Large intestine (tissue), 3 donors: Measurements from ENCODE around the gene CHRNB1. TPM values are rescaled to one million over a fixed set of nuclear protein-coding genes. Genes with fewer than 3 reads are reported as not detected.

Source experiments
- DNase-seq, 2 donors: peaks; one replicate each; pipeline versions ENCODE4 v3.0.0 to v3.0.0-alpha.2; 2013
- H3K27ac ChIP-seq: one replicate; pipeline ENCODE4 v1.5.1; 2013; ENCODE audit warnings: low read length
- H3K27me3 ChIP-seq: 2 replicates; pipeline ENCODE4 v1.6.1; 2013; ENCODE audit warnings: low read length; ENCODE audit not compliant: control insufficient read depth, insufficient read depth
- H3K36me3 ChIP-seq: 2 replicates; pipeline ENCODE4 v1.6.1; 2013; ENCODE audit warnings: low read length; ENCODE audit not compliant: control insufficient read depth, insufficient read depth
- H3K4me1 ChIP-seq: one replicate; pipeline ENCODE4 v1.6.1; 2013; ENCODE audit warnings: low read length; ENCODE audit not compliant: control insufficient read depth, insufficient read depth
- H3K4me3 ChIP-seq: one replicate; pipeline ENCODE4 v1.5.1; 2013; ENCODE audit warnings: low read length
- H3K9me3 ChIP-seq: one replicate; pipeline ENCODE4 v1.6.1; 2013; ENCODE audit warnings: mild to moderate bottlenecking, low read depth, low read length, moderate library complexity; ENCODE audit not compliant: control insufficient read depth
- WGBS: methylation state at CpG from one replicate; pipeline ENCODE4 v1.1.5; 2013; ENCODE audit warnings: low lambda C conversion rate; ENCODE audit not compliant: insufficient coverage; 5-methylcytosine and 5-hydroxymethylcytosine counted together
- polyA plus RNA-seq: library from polyadenylated mRNA; unstranded; fragments of 120-200 nt; gene quantifications from one replicate; pipeline ENCODE4 v1.2.1, GENCODE V29; 2013

The CHRNB1 gene
- polyA plus RNA-seq, 1 donor = 7.4 TPM

- no peak overlapping the region for H3K27ac ChIP-seq
- WGBS = no CpG with 5 or more reads among the region's 12 CpGs
- H3K27me3 ChIP-seq = peaks cover 53% of the 10 kb centered on the region
Measured at GRCh38 chr17:7406235-7406825, 38.5 kb upstream of the CHRNB1 start.

GRCh38 chr17:7407082-7407481 lies 37.8 kb upstream of the CHRNB1 start:
- Histone ChIP-seq H3K27me3 (peaks cover 53% of the 10 kb centered on the region), H3K36me3 (peaks cover 7% of the 10 kb centered on the region), H3K27ac (no peak overlapping the region), H3K4me1 (peaks cover 3% of the 10 kb centered on the region), H3K9me3 (no peaks in the 10 kb centered on the region), H3K4me3 (no peak overlapping the region)
- no peak for DNase-seq
- no CpG with 5 or more reads among the region's 13 CpGs for whole genome bisulfite sequencing

More at GRCh38 chr17:7406235-7406825, 38.5 kb upstream of the CHRNB1 start:
- Histone ChIP-seq H3K4me1 (peaks cover 9% of the 10 kb centered on the region), H3K9me3 (no peaks in the 10 kb centered on the region), H3K36me3 (peaks cover 7% of the 10 kb centered on the region), H3K4me3 (no peak overlapping the region)
- DNase-seq = no peak

GRCh38 chr17:7407485-7408251 lies 37.2 kb upstream of the CHRNB1 start, which contains the start of gene NLGN2:
Gene NLGN2, plus strand, starts transcription at chr17:7407845. Its CDS starts 411 bp downstream, at chr17:7408256.
- no peak within 1 kb of the TSS for H3K27ac ChIP-seq
- DNase-seq = no peak
- H3K36me3 ChIP-seq = peaks cover 7% of the 10 kb centered on the region
- peaks cover 3% of the 10 kb centered on the region for H3K4me1 ChIP-seq
- no peaks in the 10 kb centered on the region for H3K9me3 ChIP-seq
- H3K4me3 ChIP-seq = no peak within 1 kb of the TSS
- peaks cover 53% of the 10 kb centered on the region for H3K27me3 ChIP-seq
- 47% methylated on average over 2 of the region's 12 CpGs for WGBS

- H3K27ac ChIP-seq = no peak overlapping the region
- peak in 1 of 2 donors; percentile 43 for DNase-seq
- peaks cover 53% of the 10 kb centered on the region for H3K27me3 ChIP-seq
- 60% methylated on average over 1 of the region's 58 CpGs for WGBS
- no peaks in the 10 kb centered on the region for H3K9me3 ChIP-seq
- H3K36me3 ChIP-seq = peaks cover 7% of the 10 kb centered on the region
- no peak overlapping the region for H3K4me3 ChIP-seq
- H3K4me1 ChIP-seq = peaks cover 3% of the 10 kb centered on the region
Measured at GRCh38 chr17:7408252-7408727, 36.6 kb upstream of the CHRNB1 start.

DNA sequence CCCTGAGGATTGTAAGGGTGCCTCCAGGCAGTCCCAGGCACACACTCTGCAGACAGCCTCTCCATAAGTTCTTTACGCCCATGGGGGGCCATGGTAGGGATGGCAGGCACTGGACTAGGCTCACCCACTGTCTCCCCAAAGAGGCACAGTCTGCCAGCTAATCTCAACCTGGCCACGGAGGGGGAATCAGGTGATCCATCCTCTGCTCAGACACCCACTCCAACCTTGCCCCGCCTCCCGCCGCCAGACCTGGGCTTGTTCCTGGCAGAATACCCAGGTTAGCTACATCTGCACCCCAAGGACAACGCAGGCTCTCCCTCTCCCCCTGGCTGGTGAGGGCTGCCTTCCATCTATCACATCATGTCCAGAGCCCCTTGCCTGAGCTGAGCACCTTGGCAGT lies 36.0 kb upstream of the CHRNB1 start:
- Histone ChIP-seq H3K4me3 (no peak overlapping the region), H3K9me3 (no peaks in the 10 kb centered on the region), H3K4me1 (peaks cover 3% of the 10 kb centered on the region), H3K27ac (no peak overlapping the region), H3K27me3 (peaks cover 53% of the 10 kb centered on the region), H3K36me3 (peaks cover 7% of the 10 kb centered on the region)
- no peak for DNase-seq
- no CpG with 5 or more reads among the region's 6 CpGs for WGBS

DNA sequence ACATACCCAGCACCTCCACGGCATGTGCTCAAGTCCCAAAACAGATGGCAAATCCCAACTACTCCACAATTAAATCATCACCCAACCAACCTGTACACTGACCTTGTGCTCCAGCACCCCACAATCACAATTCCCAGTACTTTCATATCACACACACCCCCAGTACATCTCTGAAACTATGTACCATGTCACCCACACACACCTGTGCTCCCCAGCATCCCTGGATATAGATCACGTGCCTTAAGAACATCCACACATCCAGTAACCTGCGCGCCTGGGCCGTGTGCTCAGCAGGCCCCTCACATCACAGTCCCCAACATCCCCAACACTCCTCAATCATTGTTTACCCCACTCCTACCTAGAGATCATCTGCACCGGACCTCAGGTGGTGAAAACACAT lies 35.1 kb upstream of the CHRNB1 start:
- peaks cover 7% of the 10 kb centered on the region for H3K36me3 ChIP-seq
- no peaks in the 10 kb centered on the region for H3K9me3 ChIP-seq
- no peak for DNase-seq
- peaks cover 3% of the 10 kb centered on the region for H3K4me1 ChIP-seq
- no CpG with 5 or more reads among the region's 6 CpGs for WGBS
- peaks cover 51% of the 10 kb centered on the region for H3K27me3 ChIP-seq
- no peak overlapping the region for H3K27ac ChIP-seq
- no peak overlapping the region for H3K4me3 ChIP-seq

- Histone ChIP-seq H3K4me3 (no peak overlapping the region), H3K27me3 (peaks cover 41% of the 10 kb centered on the region), H3K4me1 (no peaks in the 10 kb centered on the region), H3K9me3 (no peaks in the 10 kb centered on the region), H3K27ac (no peak overlapping the region), H3K36me3 (peaks cover 7% of the 10 kb centered on the region)
- no peak for DNase-seq
- WGBS = 71% methylated on average over 1 of the region's 25 CpGs
Measured at GRCh38 chr17:7410634-7411426, 34.0 kb upstream of the CHRNB1 start.

GRCh38 chr17:7411427-7411750 lies 33.5 kb upstream of the CHRNB1 start:
- no peak overlapping the region for H3K27ac ChIP-seq
- DNase-seq = no peak
- no peaks in the 10 kb centered on the region for H3K9me3 ChIP-seq
- H3K4me3 ChIP-seq = no peak overlapping the region
- WGBS = no CpG with 5 or more reads among the region's 8 CpGs
- peaks cover 7% of the 10 kb centered on the region for H3K36me3 ChIP-seq
- no peaks in the 10 kb centered on the region for H3K4me1 ChIP-seq
- peaks cover 35% of the 10 kb centered on the region for H3K27me3 ChIP-seq

GRCh38 chr17:7413346-7413985 lies 31.4 kb upstream of the CHRNB1 start:
- Histone ChIP-seq H3K27ac (no peak overlapping the region), H3K4me3 (no peak overlapping the region), H3K9me3 (no peaks in the 10 kb centered on the region), H3K4me1 (no peaks in the 10 kb centered on the region), H3K36me3 (peaks cover 7% of the 10 kb centered on the region), H3K27me3 (peaks cover 21% of the 10 kb centered on the region)
- no peak for DNase-seq
- WGBS = no CpG with 5 or more reads among the region's 6 CpGs

DNA sequence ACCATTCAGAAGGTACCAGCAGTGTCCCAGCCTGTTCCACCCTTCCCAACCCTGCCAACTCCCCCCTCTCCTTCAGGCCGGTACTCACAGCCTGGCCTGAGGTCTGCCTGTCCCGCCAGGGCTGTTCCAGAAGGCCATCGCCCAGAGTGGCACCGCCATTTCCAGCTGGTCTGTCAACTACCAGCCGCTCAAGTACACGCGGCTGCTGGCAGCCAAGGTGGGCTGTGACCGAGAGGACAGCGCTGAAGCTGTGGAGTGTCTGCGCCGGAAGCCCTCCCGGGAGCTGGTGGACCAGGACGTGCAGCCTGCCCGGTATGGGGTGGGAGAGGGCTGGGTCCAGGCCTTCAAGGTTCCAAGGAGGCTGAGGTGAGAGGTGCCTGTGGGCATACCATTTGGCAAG lies 30.0 kb upstream of the CHRNB1 start:
- Histone ChIP-seq H3K4me3 (no peak overlapping the region), H3K27ac (no peak overlapping the region), H3K36me3 (peaks cover 3% of the 10 kb centered on the region), H3K9me3 (no peaks in the 10 kb centered on the region), H3K27me3 (peaks cover 7% of the 10 kb centered on the region), H3K4me1 (no peaks in the 10 kb centered on the region)
- DNase-seq = no peak
- no CpG with 5 or more reads among the region's 14 CpGs for WGBS
